IgD-negative memory B cell (primary cell): ENCODE data around the gene C1GALT1. TPM values are rescaled to one million over a fixed set of nuclear protein-coding genes. Genes with fewer than 3 reads are reported as not detected.

Source experiments
- H3K27ac Mint-ChIP-seq, 3 donors: one replicate each; pipeline ENCODE4 v1.8.0; 2020 to 2022; ENCODE audit warnings: mild to moderate bottlenecking in 3 of 3, mixed read lengths in 3 of 3, moderate library complexity in 1 of 3
- H3K27me3 Mint-ChIP-seq: one replicate; pipeline ENCODE4 v1.8.0; 2021; ENCODE audit warnings: mixed read lengths
- H3K36me3 Mint-ChIP-seq: one replicate; pipeline ENCODE4 v1.8.0; 2020; ENCODE audit warnings: mild to moderate bottlenecking, mixed read lengths
- H3K4me1 Mint-ChIP-seq, 3 donors: one replicate each; pipeline ENCODE4 v1.8.0; 2020 to 2022; ENCODE audit warnings: mixed read lengths in 3 of 3, mild to moderate bottlenecking in 1 of 3
- H3K4me3 Mint-ChIP-seq, 4 donors: one replicate each; pipeline ENCODE4 v1.8.0; 2020 to 2022; ENCODE audit warnings: mild to moderate bottlenecking in 4 of 4, mixed read lengths in 4 of 4, moderate library complexity in 3 of 4
- H3K9me3 Mint-ChIP-seq, 3 donors: one replicate each; pipeline ENCODE4 v1.8.0; 2020 to 2021; ENCODE audit warnings: mixed read lengths in 3 of 3, mild to moderate bottlenecking in 1 of 3
- polyA plus RNA-seq: library from polyadenylated mRNA; unstranded; fragments of 300-500 nt; fragmentation: Illumina TruSeq; gene quantifications from one replicate; pipeline ENCODE4 v1.2.3, GENCODE V29; 2021

Gene C1GALT1
- polyA plus RNA-seq, 1 donor from 2014 or later, result 69.5 TPM

DNA sequence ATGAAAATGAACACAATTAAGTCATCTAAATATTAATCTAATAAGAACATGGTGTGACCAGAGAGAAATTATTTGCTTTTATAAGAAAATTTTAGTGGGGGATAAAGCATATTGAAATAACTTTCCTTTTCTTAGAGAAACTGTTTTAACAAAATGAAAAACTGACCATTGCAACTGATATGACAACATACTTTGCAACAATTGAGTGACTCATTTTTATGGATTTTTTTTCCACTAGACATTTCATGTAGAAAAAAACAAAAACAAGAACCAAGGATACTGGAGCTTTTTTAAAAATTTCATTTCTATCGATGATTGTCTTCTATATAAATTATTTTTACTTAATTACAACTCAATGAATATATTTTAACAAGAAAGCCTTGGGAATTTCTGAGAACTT lies 90.0 kb downstream of the C1GALT1 start:
- Mint-ChIP-seq H3K27ac (no peak overlapping the region), H3K27me3 (peaks cover 3% of the 10 kb centered on the region), H3K9me3 (peaks cover 0 to 1% (median 0%) of the 10 kb centered on the region in 3 donors), H3K36me3 (peaks cover 4% of the 10 kb centered on the region), H3K4me3 (no peak overlapping the region), H3K4me1 (peaks cover 7 to 14% (median 9%) of the 10 kb centered on the region in 3 donors)

DNA sequence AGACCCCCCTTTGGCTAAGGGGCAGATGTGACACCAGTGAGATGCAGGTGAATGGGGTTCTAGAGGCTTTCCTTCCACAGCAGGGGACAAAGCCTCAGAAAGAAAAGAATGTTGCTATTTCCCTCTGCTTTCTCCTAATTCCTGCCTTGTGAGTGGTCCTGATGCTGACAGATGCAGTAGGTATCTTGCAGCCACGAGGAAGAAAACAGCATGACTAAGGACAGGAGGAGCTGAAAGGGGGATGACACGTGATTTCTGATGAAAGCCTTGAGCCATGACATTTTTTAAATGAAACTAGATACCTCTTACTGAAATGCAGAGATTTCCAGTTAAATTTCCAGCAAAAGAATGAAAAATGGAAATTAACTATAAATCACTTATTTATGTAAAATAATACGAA lies 92.4 kb downstream of the C1GALT1 start:
- Mint-ChIP-seq H3K4me1 (peaks cover 7 to 14% (median 9%) of the 10 kb centered on the region in 3 donors), H3K36me3 (peaks cover 4% of the 10 kb centered on the region), H3K9me3 (peaks cover 0 to 1% (median 0%) of the 10 kb centered on the region in 3 donors), H3K27ac (no peak overlapping the region), H3K4me3 (no peak overlapping the region), H3K27me3 (peaks cover 3% of the 10 kb centered on the region)

DNA sequence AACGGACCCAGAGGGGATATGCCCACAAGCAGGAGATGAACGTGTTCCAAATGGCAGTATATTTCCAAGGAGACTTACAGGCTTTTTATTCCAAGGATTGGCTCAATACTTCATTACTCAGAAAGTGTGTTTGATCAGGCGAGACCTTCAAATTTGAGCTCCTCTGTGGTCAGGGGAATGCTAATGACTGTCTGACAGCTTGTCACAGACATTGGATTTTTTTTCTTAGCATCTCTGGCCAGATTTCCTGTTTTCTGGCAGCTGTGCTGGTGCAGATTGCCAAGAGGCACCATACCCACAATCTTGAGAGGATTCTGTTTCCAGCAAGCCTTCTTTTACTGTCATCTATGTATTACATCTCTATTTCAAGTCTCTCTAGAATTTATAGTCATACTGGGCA lies 93.8 kb downstream of the C1GALT1 start:
- H3K36me3 Mint-ChIP-seq, result peaks cover 4% of the 10 kb centered on the region
- no peak overlapping the region for H3K27ac Mint-ChIP-seq
- H3K4me1 Mint-ChIP-seq, result peaks cover 7 to 14% (median 9%) of the 10 kb centered on the region in 3 donors
- H3K9me3 Mint-ChIP-seq, result peaks cover 0 to 1% (median 0%) of the 10 kb centered on the region in 3 donors
- H3K4me3 Mint-ChIP-seq, result no peak overlapping the region
- no peaks in the 10 kb centered on the region for H3K27me3 Mint-ChIP-seq

DNA sequence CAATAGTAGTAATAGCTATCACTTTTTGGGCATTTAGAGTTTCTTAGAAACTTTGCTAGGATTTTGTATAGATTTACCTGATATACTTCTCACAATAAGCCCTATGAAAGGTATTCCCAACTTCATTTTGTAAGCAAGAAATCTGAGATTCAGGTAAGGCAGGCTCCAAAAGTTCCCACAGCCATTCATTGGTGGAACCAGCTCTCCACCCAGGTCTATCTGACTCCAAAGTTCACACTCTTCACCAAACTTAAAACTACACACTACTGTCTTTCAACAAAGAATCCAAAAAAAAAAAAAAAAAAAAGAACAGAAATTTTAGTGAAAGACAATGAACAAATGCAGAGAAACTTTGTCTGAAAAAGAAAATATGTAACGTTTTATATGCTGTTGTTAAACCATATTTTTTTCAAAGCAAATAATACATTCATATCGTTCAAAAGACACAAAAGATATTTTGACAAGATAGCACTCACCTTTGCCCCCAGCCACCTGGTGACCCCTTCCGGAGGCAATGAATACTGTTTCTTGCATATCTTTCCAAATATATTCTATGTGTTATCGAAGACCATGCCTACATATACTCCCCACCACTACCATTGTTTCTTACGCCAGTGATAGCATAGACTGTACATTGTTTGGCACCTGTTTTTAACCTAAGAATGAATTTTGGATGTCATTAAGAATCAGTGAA lies 108.2 kb downstream of the C1GALT1 start:
- Mint-ChIP-seq H3K27ac (no peak overlapping the region), H3K36me3 (no peaks in the 10 kb centered on the region), H3K4me3 (no peak overlapping the region), H3K9me3 (peaks cover 2 to 6% (median 5%) of the 10 kb centered on the region in 3 donors), H3K27me3 (no peaks in the 10 kb centered on the region), H3K4me1 (peaks cover 0 to 5% (median 1%) of the 10 kb centered on the region in 3 donors)

DNA sequence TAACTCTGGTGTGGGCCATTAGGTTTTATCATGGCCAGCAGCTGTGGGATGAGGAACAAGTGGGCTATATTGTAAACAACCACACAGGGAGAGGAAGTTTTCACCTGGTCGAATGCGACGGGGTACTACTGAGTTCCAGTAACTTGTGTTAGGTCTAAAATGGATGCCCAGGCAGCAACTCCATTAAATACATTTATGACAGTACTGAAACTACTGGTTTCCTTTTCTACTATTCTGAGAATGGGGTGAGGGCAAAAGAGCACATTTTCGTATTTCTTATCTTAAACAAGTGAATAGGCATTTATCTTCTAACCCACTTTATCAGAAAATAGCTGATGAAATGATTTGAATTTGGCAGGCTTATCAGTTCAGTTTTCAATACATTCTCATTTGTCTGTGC lies 109.7 kb downstream of the C1GALT1 start:
- Mint-ChIP-seq H3K4me1 (peaks cover 0 to 4% (median 1%) of the 10 kb centered on the region in 3 donors), H3K36me3 (no peaks in the 10 kb centered on the region), H3K27me3 (no peaks in the 10 kb centered on the region), H3K4me3 (no peak overlapping the region), H3K9me3 (no peaks in the 10 kb centered on the region), H3K27ac (peak overlapping the region in 1 of 3 donors; percentile 57)

DNA sequence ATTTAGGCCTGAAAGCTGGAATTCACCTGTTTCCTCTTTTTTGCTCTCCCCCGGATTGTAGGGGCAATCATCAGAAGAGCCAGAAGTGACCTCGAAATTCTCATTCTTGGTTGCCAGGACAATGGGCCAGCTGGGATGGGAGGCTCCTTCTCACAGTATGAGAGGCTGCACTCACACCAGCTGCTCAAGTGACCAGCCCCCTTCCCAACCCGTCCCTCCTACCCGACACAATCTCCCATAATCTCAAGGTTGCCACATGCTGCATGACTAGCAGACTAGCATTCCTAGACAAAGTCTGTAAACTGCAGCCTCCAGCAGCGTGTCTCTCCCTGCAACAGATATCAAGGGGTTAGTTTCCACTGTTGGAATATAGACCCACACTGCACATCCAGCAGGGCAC lies 110.3 kb downstream of the C1GALT1 start:
- Mint-ChIP-seq H3K4me1 (peaks cover 0 to 1% (median 0%) of the 10 kb centered on the region in 3 donors), H3K36me3 (no peaks in the 10 kb centered on the region), H3K9me3 (no peaks in the 10 kb centered on the region), H3K27ac (peak overlapping the region in 1 of 3 donors; percentile 57), H3K4me3 (no peak overlapping the region), H3K27me3 (no peaks in the 10 kb centered on the region)

DNA sequence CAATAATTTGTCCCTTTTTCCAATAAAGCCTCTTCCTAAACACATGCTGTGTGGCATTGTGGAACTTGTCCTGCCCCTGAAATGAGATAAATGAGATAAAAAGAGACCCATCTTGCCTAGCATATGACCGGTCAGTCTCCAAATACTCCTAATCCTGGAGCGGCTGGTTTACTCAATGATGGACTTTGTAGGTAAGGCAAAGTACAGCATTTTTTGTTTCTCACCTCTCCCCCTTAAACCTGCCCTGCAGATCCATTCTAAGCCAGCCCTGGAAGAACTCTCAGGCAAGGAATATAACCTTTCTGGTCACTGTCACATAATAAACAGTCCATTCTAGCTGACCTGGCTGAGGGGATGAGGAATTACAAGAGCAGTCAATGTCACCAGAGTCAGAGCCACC lies 110.7 kb downstream of the C1GALT1 start:
- Mint-ChIP-seq H3K9me3 (no peaks in the 10 kb centered on the region), H3K27ac (peak overlapping the region in 1 of 3 donors; percentile 2), H3K27me3 (no peaks in the 10 kb centered on the region), H3K4me1 (peaks cover 0 to 1% (median 0%) of the 10 kb centered on the region in 3 donors), H3K4me3 (no peak overlapping the region), H3K36me3 (peaks cover 2% of the 10 kb centered on the region)

DNA sequence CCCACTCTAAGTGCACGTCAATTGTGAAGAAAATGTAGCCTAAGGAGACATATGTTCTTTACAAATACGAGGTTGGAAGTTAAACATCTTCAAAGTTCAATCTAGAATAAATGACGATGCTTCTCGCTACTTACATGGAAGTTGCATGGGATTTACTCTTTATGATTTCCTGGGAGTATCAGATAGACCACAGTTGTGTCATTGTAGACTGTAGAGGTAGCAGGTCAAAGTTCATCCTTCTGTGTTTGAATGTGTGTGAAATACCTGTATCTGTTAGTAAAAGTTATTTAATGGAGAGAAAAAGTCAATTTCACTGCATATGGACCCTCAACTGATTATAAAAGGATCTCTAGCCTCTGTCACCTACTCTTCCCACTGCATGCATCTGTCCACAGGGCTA lies 112.6 kb downstream of the C1GALT1 start:
- Mint-ChIP-seq H3K36me3 (peaks cover 5% of the 10 kb centered on the region), H3K4me1 (peaks cover 0 to 4% (median 0%) of the 10 kb centered on the region in 3 donors), H3K9me3 (no peaks in the 10 kb centered on the region), H3K27ac (no peak overlapping the region), H3K4me3 (no peak overlapping the region), H3K27me3 (no peaks in the 10 kb centered on the region)
